Measurements from ENCODE around the gene RANBP17.
A peak's percentile ranks its signal among the peaks of the same experiment; 100 is the strongest.

Gene RANBP17

DNA sequence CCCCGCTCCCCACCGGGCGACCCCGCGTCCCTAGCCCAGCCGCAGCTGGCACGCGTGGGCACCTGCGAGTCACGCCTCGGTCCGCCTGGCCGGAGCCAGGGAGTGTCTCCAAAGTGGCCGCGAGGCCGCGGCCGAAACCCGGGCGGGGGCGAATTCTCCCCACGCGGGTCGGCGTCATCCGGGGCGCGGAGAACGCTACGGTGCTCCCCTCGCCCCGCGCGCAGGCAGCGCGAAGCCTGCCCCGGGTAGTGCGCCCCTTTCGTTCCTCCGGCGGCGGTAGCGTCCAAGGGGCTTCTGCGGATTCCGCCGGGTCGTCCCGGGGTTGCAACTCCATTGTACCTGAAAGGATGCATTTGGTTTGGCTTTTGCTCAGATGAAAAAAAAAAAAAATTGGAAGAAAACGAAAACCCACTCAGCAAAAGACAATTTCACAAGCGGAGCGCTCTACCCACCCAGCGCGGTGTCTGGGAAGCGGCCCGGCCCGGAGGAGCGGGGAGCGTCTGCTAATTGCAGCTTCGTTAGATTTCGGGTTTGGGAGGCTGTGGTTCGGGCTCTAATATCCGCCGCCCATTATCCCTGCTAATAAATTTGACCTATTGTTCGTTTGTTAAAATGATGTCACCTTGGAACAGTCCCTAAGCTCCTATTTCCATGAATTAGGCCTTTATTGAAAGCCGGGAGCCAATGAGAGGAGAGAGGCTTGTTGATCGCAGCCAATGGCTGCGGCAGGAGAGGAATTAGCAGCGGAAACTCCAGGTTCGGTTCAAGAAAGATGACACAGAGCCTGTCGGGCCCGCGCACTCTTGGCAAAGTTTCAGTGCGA, 446.8 kb downstream of the RANBP17 start, which contains the start of gene TLX3:
Gene TLX3 (plus strand): TSS at position 796 of the 823 bp plus-strand sequence. CDS start 118 bp downstream, outside the sequence.
- H3K4me3 ChIP-seq (ENCODE audit: low read length), result no peak within 1 kb of the TSS
- TF ChIP-seq, protein P1, sequence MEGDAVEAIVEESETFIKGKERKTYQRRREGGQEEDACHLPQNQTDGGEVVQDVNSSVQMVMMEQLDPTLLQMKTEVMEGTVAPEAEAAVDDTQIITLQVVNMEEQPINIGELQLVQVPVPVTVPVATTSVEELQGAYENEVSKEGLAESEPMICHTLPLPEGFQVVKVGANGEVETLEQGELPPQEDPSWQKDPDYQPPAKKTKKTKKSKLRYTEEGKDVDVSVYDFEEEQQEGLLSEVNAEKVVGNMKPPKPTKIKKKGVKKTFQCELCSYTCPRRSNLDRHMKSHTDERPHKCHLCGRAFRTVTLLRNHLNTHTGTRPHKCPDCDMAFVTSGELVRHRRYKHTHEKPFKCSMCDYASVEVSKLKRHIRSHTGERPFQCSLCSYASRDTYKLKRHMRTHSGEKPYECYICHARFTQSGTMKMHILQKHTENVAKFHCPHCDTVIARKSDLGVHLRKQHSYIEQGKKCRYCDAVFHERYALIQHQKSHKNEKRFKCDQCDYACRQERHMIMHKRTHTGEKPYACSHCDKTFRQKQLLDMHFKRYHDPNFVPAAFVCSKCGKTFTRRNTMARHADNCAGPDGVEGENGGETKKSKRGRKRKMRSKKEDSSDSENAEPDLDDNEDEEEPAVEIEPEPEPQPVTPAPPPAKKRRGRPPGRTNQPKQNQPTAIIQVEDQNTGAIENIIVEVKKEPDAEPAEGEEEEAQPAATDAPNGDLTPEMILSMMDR (conservative IDR thresholded peaks at IDR 0.05; ENCODE audit: low read depth, low read length), result no peak
- DNase-seq (ENCODE audit: low read depth), result no peak

DNA sequence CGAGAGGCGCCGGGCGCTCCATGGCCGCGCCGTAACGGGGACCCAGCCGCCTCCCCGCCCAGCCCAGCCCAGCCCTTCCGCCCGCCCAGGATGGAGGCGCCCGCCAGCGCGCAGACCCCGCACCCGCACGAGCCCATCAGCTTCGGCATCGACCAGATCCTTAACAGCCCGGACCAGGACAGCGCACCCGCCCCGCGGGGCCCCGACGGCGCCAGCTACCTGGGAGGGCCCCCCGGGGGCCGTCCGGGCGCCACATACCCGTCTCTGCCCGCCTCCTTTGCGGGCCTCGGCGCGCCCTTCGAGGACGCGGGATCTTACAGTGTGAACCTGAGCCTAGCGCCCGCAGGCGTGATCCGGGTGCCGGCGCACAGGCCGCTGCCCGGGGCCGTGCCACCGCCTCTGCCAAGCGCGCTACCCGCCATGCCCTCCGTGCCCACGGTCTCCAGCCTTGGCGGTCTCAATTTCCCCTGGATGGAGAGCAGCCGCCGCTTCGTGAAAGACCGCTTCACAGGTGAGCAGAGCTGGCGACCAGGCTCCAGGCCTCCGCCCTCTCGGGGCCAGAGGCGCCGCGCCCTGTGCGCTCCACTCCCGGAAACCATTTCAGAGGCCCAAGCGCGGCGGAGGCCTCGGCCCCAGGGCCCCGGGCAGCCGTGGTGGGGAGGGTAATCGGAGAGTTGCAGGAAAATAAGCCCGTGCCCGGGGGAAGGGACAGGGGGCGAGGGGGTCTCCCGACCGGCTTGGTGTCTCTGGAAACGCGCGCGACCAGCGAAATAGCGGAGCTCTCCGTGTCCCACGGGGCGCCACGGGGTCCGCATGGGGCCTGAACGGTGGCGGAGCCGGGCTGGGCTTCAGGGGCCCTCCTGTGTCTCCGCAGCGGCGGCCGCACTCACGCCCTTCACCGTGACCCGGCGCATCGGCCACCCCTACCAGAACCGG, 447.7 kb downstream of the RANBP17 start:
- DNase-seq (ENCODE audit: low read depth), result no peak
- H3K4me3 ChIP-seq (ENCODE audit: low read length), result no peak overlapping the region
- TF ChIP-seq, protein P1 (conservative IDR thresholded peaks at IDR 0.05; ENCODE audit: low read depth, low read length), result no peak

DNA sequence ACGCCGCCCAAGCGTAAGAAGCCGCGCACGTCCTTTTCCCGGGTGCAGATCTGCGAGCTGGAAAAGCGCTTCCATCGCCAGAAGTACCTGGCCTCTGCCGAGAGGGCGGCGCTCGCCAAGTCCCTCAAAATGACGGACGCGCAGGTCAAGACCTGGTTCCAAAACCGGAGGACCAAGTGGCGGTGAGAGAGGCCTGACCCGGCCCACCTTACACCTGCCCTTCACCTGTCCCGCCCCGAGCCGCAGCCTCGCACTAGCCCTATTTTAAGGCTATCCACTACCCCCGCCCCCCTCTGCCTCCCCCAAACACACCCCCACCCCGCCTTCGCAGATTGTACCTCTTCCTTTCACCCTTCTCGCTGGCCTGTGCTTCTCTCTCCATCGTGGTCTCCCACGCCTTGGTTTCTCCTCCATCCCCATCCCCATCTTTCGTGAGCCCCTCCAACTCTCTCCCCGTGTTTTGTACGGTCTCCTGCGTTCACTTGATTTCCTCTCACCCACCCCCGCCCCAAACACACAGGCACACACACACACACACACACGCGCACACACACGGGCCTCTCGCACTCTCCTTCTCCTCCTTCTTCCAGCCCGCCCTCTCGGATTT, 448.5 kb downstream of the RANBP17 start:
- TF ChIP-seq, protein P1 (conservative IDR thresholded peaks at IDR 0.05; ENCODE audit: low read depth, low read length), result peak; percentile 51
- no peak overlapping the region for H3K4me3 ChIP-seq (ENCODE audit: low read length)
- no peak for DNase-seq (ENCODE audit: low read depth)

DNA sequence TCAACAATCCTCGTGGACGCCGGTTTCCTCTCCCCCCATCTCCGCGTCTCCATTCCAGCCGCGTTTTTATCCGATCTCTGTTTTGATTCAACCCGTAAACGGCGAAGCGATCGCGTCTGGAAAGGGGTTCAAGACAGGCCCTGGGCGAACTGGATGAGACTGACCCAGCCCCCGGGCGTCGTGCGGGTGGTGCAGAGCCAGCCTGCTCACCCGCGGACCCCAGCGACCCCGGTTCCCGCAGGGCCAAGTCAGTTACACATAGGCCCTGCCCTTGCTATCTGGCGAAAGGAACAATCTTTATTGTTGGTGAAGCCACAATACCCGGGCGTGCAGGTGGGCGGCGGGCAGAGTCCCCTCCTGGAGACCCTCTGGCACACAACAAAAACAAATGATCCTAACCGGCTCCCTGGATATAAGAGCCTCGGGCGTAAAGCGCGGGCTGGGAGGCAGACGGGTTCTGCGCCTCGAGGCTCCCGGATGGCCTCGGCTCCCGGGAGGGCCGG, 449.1 kb downstream of the RANBP17 start:
- TF ChIP-seq, protein P1 (conservative IDR thresholded peaks at IDR 0.05; ENCODE audit: low read depth, low read length), result no peak
- no peak overlapping the region for H3K4me3 ChIP-seq (ENCODE audit: low read length)
- no peak for DNase-seq (ENCODE audit: low read depth)

DNA sequence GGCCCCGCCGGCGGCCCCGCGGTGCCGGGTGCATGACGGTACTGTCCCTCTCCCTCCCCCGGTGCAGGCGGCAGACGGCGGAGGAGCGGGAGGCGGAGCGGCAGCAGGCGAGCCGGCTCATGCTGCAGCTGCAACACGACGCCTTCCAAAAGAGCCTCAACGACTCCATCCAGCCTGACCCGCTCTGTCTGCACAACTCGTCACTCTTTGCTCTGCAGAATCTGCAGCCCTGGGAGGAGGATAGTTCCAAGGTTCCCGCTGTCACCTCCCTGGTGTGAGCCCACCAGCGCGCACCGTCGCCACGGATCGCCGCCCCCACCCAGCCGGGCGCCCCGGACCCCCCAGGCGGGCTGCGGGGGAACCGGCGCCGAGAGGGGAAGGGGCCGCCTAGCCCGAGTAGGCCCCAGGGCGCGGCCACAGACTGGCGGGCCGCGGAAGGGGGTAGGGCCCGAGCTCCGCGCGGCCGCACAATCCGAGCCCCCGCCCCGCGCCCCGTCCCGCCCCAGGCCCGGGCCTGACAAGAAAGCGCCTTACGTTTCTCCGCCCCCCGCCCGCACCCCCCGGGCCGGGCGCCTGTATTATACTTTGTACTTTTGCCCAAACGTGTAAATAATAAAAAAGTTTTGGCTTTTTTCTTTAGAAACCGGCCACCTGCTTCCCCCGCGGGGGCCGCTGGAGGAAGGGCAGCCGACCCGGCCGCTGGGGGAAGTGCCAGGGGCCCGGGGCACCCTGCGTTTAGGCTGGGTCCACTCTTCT, 449.7 kb downstream of the RANBP17 start:
- DNase-seq (ENCODE audit: low read depth), result no peak

More for the DNA sequence above, 449.7 kb downstream of the RANBP17 start:
- H3K4me3 ChIP-seq (ENCODE audit: low read length), result no peak overlapping the region
- TF ChIP-seq, protein P1 (conservative IDR thresholded peaks at IDR 0.05; ENCODE audit: low read depth, low read length), result no peak
